Stomach (tissue), 9 donors: ENCODE results near the gene XKR3. TPM values are rescaled to one million over a fixed set of nuclear protein-coding genes. Genes with fewer than 3 reads are reported as not detected.

ENCODE experiments used
- DNase-seq, 2 donors: peaks; one replicate each; pipeline versions ENCODE4 v3.0.0 to v3.0.0-alpha.2; 2013 to 2019
- H3K27ac ChIP-seq, 5 donors: fragments of 200-600 bp in 4 of 5; sonication (generic) in 4 of 5; one replicate each; pipeline ENCODE4 v1.5.1; 2013 to 2019; ENCODE audit warnings: mild to moderate bottlenecking in 1 of 5, moderate library complexity in 1 of 5
- H3K27me3 ChIP-seq, 3 donors: fragments of 200-600 bp; sonication (generic); one replicate each; pipeline ENCODE4 v1.5.1; 2017 to 2019; ENCODE audit warnings: mixed run types in 1 of 3
- H3K36me3 ChIP-seq, 4 donors: fragments of 200-600 bp; sonication (generic); 1 replicate in 3 of 4; 2 replicates in 1 of 4; pipeline ENCODE4 v1.5.1; 2016 to 2019
- H3K4me1 ChIP-seq, 4 donors: fragments of 200-600 bp; sonication (generic); one replicate each; pipeline ENCODE4 v1.5.1; 2016 to 2019
- H3K4me3 ChIP-seq, 4 donors: fragments of 200-600 bp; sonication (generic) in 3 of 4; one replicate each; pipeline ENCODE4 v1.5.1; 2016 to 2019; ENCODE audit warnings: mild to moderate bottlenecking in 1 of 4
- H3K9me3 ChIP-seq, 4 donors: fragments of 200-600 bp; sonication (generic); one replicate each; pipeline ENCODE4 v1.5.1; 2016 to 2019
- EP300 ChIP-seq: sonication (generic); formaldehyde crosslinking; IDR thresholded peaks from one replicate; pipeline ENCODE4 v1.6.1; 2017; ENCODE audit warnings: antibody characterized with exemption
- POLR2A ChIP-seq, 4 donors: fragments of 450-650 bp; IDR thresholded peaks; one replicate each; pipeline ENCODE4 v1.6.1; 2016; ENCODE audit warnings: antibody characterized with exemption in 4 of 4, control low read depth in 2 of 4, mild to moderate bottlenecking in 1 of 4, moderate library complexity in 1 of 4
- POLR2AphosphoS5 ChIP-seq, 3 donors: sonication (generic); formaldehyde crosslinking; IDR thresholded peaks; one replicate each; pipeline ENCODE4 v1.6.1; 2016; ENCODE audit warnings: antibody characterized with exemption in 3 of 3
- WGBS, 5 donors: extraction: QIAGEN DNeasy Blood & Tissue Kit in 3 of 5; methylation state at CpG; one replicate each; pipeline versions ENCODE4 v1.1.5 to v1.1.7; 2013 to 2018; 5-methylcytosine and 5-hydroxymethylcytosine counted together
- intact Hi-C: fragments of 100-400 bp; cut with DNase I; formaldehyde crosslinking; loops from one replicate; pipeline ENCODE4 v1.15.1; 2023; ENCODE audit warnings: low total_unique reads
- polyA plus RNA-seq, 3 donors: library from polyadenylated mRNA; stranded (reverse); fragments of 200-250 nt; gene quantifications; one replicate each; pipeline ENCODE4 v1.2.3, GENCODE V29; 2013
- total RNA-seq, 5 donors: library from RNA; depleted of rRNA; stranded (reverse); fragments of >200 nt; gene quantifications; one replicate each; pipeline versions ENCODE4 v1.1.0 to v1.2.3, GENCODE V29; 2014 to 2016
- TF ChIP-seq, protein P1 (sequence below), 7 experiments: fragments of 450-650 bp in 4 of 7; fragments of 200-600 bp in 3 of 7; sonication (generic) in 3 of 7; IDR thresholded peaks; one replicate each; pipeline ENCODE4 v1.5.1; 2016 to 2019; ENCODE audit warnings: antibody characterized with exemption in 7 of 7, control low read depth in 2 of 7, mild to moderate bottlenecking in 1 of 7
- donor health status: healthy with polysubstance abuse.
- donor health status: Bipolar disorder and iron deficiency.
- donor health status: healthy.

The XKR3 gene
- total and polyA plus RNA-seq, 8 donors: not detected

DNA sequence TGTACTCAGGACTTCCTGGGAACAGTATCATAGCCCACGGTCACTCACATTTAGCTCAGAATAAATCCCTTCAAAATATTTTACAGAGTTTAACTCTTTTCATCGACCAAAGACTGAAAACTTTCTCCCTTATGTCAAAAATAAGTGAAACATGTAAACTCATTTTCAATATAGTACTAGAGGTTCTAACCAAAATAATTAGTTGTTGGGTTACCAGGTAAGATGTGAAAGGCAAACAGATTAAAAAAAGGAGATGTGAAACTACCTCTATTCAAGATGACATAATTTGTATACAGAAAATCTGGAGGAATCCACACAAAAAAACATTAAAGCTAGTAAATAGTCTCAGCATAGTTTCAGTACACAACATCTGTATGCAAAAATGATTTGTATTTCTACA lies 20.3 kb downstream of the XKR3 start:
- no peaks in the 10 kb centered on the region for H3K4me1 ChIP-seq
- H3K27me3 ChIP-seq: no peaks in the 10 kb centered on the region
- no peak for TF ChIP-seq EP300
- no peak for TF ChIP-seq POLR2A (IDR thresholded peaks at IDR 0.05)
- TF ChIP-seq, protein P1, sequence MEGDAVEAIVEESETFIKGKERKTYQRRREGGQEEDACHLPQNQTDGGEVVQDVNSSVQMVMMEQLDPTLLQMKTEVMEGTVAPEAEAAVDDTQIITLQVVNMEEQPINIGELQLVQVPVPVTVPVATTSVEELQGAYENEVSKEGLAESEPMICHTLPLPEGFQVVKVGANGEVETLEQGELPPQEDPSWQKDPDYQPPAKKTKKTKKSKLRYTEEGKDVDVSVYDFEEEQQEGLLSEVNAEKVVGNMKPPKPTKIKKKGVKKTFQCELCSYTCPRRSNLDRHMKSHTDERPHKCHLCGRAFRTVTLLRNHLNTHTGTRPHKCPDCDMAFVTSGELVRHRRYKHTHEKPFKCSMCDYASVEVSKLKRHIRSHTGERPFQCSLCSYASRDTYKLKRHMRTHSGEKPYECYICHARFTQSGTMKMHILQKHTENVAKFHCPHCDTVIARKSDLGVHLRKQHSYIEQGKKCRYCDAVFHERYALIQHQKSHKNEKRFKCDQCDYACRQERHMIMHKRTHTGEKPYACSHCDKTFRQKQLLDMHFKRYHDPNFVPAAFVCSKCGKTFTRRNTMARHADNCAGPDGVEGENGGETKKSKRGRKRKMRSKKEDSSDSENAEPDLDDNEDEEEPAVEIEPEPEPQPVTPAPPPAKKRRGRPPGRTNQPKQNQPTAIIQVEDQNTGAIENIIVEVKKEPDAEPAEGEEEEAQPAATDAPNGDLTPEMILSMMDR (IDR thresholded peaks at IDR 0.05): no peak
- no peak for TF ChIP-seq POLR2AphosphoS5 (IDR thresholded peaks at IDR 0.05)
- no peaks in the 10 kb centered on the region for H3K9me3 ChIP-seq
- H3K4me3 ChIP-seq: no peak overlapping the region
- WGBS, 5 donors: 46 to 64% (median 54%) methylated on average over 2 of the region's 2 CpGs
- intact Hi-C loops: no loop called here
- DNase-seq: no peak
- no peaks in the 10 kb centered on the region for H3K36me3 ChIP-seq
- H3K27ac ChIP-seq: no peak overlapping the region

DNA sequence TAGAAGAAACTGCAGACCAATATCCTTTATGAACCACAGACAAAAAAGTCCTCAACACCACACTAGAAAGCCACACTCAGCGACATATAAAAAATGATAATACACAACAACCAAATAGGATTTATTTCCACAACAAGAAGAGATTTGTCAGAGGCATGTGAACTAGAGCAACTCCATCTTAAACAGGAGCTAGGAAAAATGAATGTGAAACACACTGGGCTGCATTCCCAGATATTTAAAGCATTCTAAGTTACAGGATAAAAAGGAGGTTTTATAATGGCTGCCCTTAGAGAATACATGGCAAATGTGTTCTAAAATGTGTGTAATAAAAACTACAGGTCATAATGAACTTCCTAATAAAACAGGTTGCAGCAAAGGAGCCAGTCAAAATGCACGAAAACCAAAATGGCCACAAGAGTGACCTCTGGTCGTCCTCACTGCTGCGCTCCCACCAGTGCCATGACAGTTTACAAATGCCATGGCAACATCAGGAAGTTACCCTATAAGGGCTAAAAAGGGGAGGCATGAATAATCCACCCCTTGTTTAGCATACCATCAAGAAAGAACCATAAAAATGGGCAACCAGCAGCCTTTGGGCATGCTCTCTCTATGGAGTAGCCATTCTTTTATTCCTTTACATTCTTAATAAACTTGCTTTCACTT lies 21.8 kb downstream of the XKR3 start:
- no peaks in the 10 kb centered on the region for H3K9me3 ChIP-seq
- 63 to 87% (median 67%) methylated on average over 4 of the region's 4 CpGs for WGBS, 5 donors
- intact Hi-C loops: no loop called here
- H3K27ac ChIP-seq: no peak overlapping the region
- H3K4me3 ChIP-seq: no peak overlapping the region
- H3K36me3 ChIP-seq: no peaks in the 10 kb centered on the region
- no peaks in the 10 kb centered on the region for H3K4me1 ChIP-seq
- DNase-seq: no peak
- H3K27me3 ChIP-seq: no peaks in the 10 kb centered on the region
- TF ChIP-seq POLR2AphosphoS5 (IDR thresholded peaks at IDR 0.05): no peak
- TF ChIP-seq, protein P1 (IDR thresholded peaks at IDR 0.05): no peak
- TF ChIP-seq EP300: no peak
- no peak for TF ChIP-seq POLR2A (IDR thresholded peaks at IDR 0.05)

DNA sequence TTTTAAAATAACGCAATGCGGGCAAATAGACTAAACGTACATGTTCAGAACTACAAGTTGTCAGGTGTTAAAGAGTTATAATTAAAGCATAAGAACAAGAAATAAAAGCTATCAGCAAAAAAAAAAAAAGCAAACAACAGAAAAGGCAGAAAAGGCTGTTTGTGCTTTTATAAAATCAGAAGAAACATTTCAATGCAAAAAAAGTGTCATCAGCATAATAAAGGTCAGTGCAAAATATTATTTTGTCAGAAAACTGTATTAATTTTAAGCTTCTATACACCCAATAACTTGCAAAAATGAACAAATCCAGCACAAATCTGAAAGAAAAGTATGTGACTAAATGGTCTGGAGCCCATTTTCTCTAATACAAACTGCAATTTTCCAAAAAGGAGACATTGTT lies 23.6 kb downstream of the XKR3 start:
- no peak for DNase-seq
- TF ChIP-seq, protein P1 (IDR thresholded peaks at IDR 0.05): no peak
- TF ChIP-seq POLR2A (IDR thresholded peaks at IDR 0.05) (no peak), POLR2AphosphoS5 (IDR thresholded peaks at IDR 0.05) (no peak)
- WGBS, 5 donors: 83 to 94% (median 92%) methylated on average over 3 of the region's 3 CpGs
- no peak overlapping the region for H3K4me3 ChIP-seq
- no peaks in the 10 kb centered on the region for H3K9me3 ChIP-seq
- no peaks in the 10 kb centered on the region for H3K36me3 ChIP-seq
- no peaks in the 10 kb centered on the region for H3K4me1 ChIP-seq
- no peak overlapping the region for H3K27ac ChIP-seq
- intact Hi-C loops: no loop called here
- no peaks in the 10 kb centered on the region for H3K27me3 ChIP-seq

DNA sequence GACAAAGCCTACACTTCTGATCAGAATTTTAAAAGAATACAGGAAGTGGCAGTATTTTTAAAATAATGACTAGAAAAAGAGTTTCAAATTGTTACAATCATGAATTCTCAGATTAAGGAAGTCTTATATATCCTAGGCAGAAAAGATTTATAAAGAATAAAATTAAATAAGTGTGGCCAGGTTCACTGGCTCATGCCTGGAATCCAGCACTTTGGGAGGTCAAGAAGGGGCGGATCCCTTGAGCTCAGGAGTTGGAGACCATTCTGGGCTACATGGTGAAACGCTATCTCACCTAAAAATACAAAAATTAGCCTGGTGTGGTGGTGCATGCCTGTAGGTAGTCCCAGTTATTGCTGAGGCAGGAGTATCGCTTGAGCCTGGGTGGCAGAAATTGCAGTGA lies 24.1 kb downstream of the XKR3 start:
- intact Hi-C loops: no loop called here

More for the DNA sequence above, 24.1 kb downstream of the XKR3 start:
- Histone ChIP-seq H3K36me3 (no peaks in the 10 kb centered on the region), H3K4me3 (no peak overlapping the region), H3K9me3 (no peaks in the 10 kb centered on the region), H3K27ac (no peak overlapping the region), H3K4me1 (no peaks in the 10 kb centered on the region), H3K27me3 (no peaks in the 10 kb centered on the region)
- WGBS, 5 donors: 74 to 75% (median 75%) methylated on average over 3 of the region's 3 CpGs
- TF ChIP-seq, protein P1 (IDR thresholded peaks at IDR 0.05): no peak
- TF ChIP-seq POLR2AphosphoS5 (IDR thresholded peaks at IDR 0.05) (no peak), EP300 (no peak)
- no peak for DNase-seq
